OCI-LY7 (cell line): ENCODE data around the gene TPMT. TPM values are rescaled to one million over a fixed set of nuclear protein-coding genes. Genes with fewer than 3 reads are reported as not detected.

Source experiments
- BruUV-seq: library from RNA; stranded (reverse); fragments of 400-500 nt; replicated peaks from 2 replicates; lab custom pipeline; 2021; lab: Mats Ljungman, UMichigan
- CTCF ChIA-PET: fragments of 300-600 bp; sonication (Branson Sonifier 250); formaldehyde crosslinking; loops from one replicate; lab custom pipeline; 2022; ENCODE audit warnings: antibody characterized with exemption; ENCODE audit not compliant: unreplicated experiment; lab: Charles Lee
- POLR2A ChIA-PET: fragments of 300-600 bp; sonication (Branson Sonifier 250); formaldehyde crosslinking; loops from one replicate; lab custom pipeline; 2022; ENCODE audit warnings: antibody characterized with exemption; lab: Charles Lee
- DNase-seq: peaks from one replicate; pipeline ENCODE4 v3.0.0-alpha.2; 2015; ENCODE audit warnings: low spot score
- H2AFZ ChIP-seq: fragments of 200-600 bp; sonication (generic), shearing (Covaris generic); 2 replicates; pipeline ENCODE4 v1.6.1; 2014; ENCODE audit warnings: mild to moderate bottlenecking, antibody characterized with exemption, low read length, moderate library complexity
- H3K27ac ChIP-seq: fragments of 200-600 bp; sonication (generic); 2 replicates; pipeline ENCODE4 v1.5.1; 2014; ENCODE audit warnings: mixed run types, low read depth, mild to moderate bottlenecking, moderate library complexity, low read length, inconsistent platforms; ENCODE audit not compliant: poor library complexity, severe bottlenecking
- H3K36me3 ChIP-seq: fragments of 200-600 bp; sonication (generic); 2 replicates; pipeline ENCODE4 v1.6.1; 2014; ENCODE audit warnings: mild to moderate bottlenecking, antibody characterized with exemption, low read length, moderate library complexity, mixed read lengths; ENCODE audit not compliant: insufficient read depth
- H3K4me1 ChIP-seq: fragments of 200-600 bp; sonication (generic); 2 replicates; pipeline ENCODE4 v1.5.1; 2014; ENCODE audit warnings: mild to moderate bottlenecking, low read length; ENCODE audit not compliant: insufficient read depth, poor library complexity, severe bottlenecking
- H3K4me2 ChIP-seq: fragments of 200-600 bp; sonication (generic); 2 replicates; pipeline ENCODE4 v1.6.1; 2014; ENCODE audit warnings: mild to moderate bottlenecking, low read length
- H3K4me3 ChIP-seq: fragments of 200-600 bp; sonication (generic); 2 replicates; pipeline ENCODE4 v1.5.1; 2014; ENCODE audit warnings: mild to moderate bottlenecking, low read depth, low read length; ENCODE audit not compliant: poor library complexity, severe bottlenecking
- H3K79me2 ChIP-seq: fragments of 200-600 bp; sonication (generic); 2 replicates; pipeline ENCODE4 v1.6.1; 2016; ENCODE audit warnings: low read depth, mild to moderate bottlenecking, low read length, moderate library complexity, mixed read lengths; ENCODE audit not compliant: insufficient read depth
- H3K9me2 ChIP-seq: fragments of 200-600 bp; sonication (generic); 2 replicates; pipeline ENCODE4 v1.6.1; 2016; ENCODE audit warnings: mild to moderate bottlenecking, low read length, mixed read lengths; ENCODE audit not compliant: insufficient read depth
- H3K9me3 ChIP-seq: fragments of 200-600 bp; sonication (generic); 2 replicates; pipeline ENCODE4 v1.6.1; 2014; ENCODE audit warnings: mild to moderate bottlenecking, mixed run types, low read length, mixed read lengths
- H4K20me1 ChIP-seq: fragments of 200-600 bp; sonication (generic); 2 replicates; pipeline ENCODE4 v1.6.1; 2014; ENCODE audit warnings: mild to moderate bottlenecking, antibody characterized with exemption, low read length, moderate library complexity, mixed read lengths; ENCODE audit not compliant: insufficient read depth
- EZH2phosphoT487 ChIP-seq: fragments of 200-600 bp; sonication (generic); IDR thresholded peaks from 2 replicates; pipeline ENCODE4 v1.6.1; 2018; ENCODE audit warnings: low read depth, borderline replicate concordance, mild to moderate bottlenecking, mixed run types, antibody characterized with exemption, low read length, moderate library complexity, mixed read lengths
- intact Hi-C: fragments of 100-400 bp; cut with micrococcal nuclease; formaldehyde crosslinking; loops from one replicate; pipeline ENCODE4 v1.10.0; 2022; ENCODE audit not compliant: unreplicated experiment
- total RNA-seq, 2 experiments: library from RNA; depleted of rRNA in 1 of 2; stranded (reverse); fragments of >200 nt in 1 of 2; shearing (Covaris generic) in 1 of 2; gene quantifications; 2 replicates each; pipeline ENCODE4 v1.2.3, GENCODE V29; 2014 to 2022
- TF ChIP-seq, protein P1 (sequence below): fragments of 200-600 bp; sonication (generic); conservative IDR thresholded peaks from 2 replicates; pipeline ENCODE4 v1.5.1; 2014; ENCODE audit warnings: mild to moderate bottlenecking, antibody characterized with exemption, low read length, moderate library complexity, mixed read lengths

Gene TPMT
- total RNA-seq, 2 experiments from 2014 or later: 6.0 to 8.4 TPM

DNA sequence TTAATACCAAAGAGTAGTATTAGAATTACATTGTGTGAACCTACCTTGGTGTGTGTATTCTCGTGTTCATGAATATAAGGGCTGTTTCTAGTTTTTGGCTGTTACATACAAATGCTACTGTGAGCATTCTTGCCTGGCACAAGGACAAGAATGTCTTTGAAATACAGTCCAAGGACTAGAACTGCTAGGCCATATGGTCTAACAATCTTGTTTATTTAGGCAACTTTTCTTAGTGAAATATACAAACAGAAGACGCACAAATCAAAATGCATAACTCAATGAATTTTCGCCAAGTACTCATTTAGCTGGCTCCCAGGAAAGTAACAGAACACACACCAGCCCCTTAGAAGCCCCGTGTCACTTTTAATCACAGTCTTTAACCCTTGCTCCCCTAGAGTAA lies 28.9 kb upstream of the TPMT start:
- POLR2A ChIA-PET: interaction anchor here (0.6 kb wide), 2 partner anchors 34 to 91 kb away, joined by 3 read pairs; no protein-coding TSS in a partner anchor
- intact Hi-C loops: no loop called here

DNA sequence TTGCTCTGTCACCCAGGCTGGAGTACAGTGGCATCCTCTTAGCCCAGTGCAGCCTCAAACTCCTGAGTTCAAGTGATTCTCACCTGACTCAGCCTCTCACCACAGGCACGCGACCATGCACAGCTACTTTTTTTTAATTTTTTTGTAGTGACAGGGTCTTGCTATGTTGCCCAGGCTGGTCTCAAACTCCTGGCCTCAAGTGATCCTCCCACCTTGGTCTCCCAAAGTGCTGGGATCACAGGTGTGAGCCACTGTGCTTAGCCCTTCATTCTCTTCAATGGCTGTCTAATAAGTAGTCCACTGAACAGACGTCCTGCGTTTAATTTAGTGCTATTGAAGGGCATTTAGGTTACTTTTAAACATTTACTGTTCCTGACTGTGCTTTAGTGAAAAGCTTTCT lies 27.7 kb upstream of the TPMT start:
- Histone ChIP-seq H4K20me1 (no peaks in the 10 kb centered on the region), H3K4me3 (no peak overlapping the region), H3K4me1 (peaks cover 4% of the 10 kb centered on the region), H2AFZ (no peak overlapping the region), H3K36me3 (peaks cover 74% of the 10 kb centered on the region), H3K79me2 (peaks cover 7% of the 10 kb centered on the region; the same call in 1 of the 2 replicates), H3K4me2 (no peak overlapping the region), H3K27ac (no peak overlapping the region), H3K9me3 (no peaks in the 10 kb centered on the region), H3K9me2 (no peaks in the 10 kb centered on the region)
- ChIA-PET CTCF (no interaction called here), POLR2A (interaction anchor here (0.6 kb wide), 1 partner anchor 26 kb away, joined by 3 read pairs; no protein-coding TSS in a partner anchor)
- no TSS peak for BruUV-seq
- intact Hi-C loops: no loop called here
- no peak for TF ChIP-seq EZH2phosphoT487
- TF ChIP-seq, protein P1, sequence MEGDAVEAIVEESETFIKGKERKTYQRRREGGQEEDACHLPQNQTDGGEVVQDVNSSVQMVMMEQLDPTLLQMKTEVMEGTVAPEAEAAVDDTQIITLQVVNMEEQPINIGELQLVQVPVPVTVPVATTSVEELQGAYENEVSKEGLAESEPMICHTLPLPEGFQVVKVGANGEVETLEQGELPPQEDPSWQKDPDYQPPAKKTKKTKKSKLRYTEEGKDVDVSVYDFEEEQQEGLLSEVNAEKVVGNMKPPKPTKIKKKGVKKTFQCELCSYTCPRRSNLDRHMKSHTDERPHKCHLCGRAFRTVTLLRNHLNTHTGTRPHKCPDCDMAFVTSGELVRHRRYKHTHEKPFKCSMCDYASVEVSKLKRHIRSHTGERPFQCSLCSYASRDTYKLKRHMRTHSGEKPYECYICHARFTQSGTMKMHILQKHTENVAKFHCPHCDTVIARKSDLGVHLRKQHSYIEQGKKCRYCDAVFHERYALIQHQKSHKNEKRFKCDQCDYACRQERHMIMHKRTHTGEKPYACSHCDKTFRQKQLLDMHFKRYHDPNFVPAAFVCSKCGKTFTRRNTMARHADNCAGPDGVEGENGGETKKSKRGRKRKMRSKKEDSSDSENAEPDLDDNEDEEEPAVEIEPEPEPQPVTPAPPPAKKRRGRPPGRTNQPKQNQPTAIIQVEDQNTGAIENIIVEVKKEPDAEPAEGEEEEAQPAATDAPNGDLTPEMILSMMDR: no peak
- DNase-seq: no peak

More for the DNA sequence above, 28.9 kb upstream of the TPMT start:
- no peaks in the 10 kb centered on the region for H3K9me3 ChIP-seq
- DNase-seq: no peak
- no TSS peak for BruUV-seq
- no peak overlapping the region for H2AFZ ChIP-seq
- peaks cover 69% of the 10 kb centered on the region for H3K36me3 ChIP-seq
- CTCF ChIA-PET: interaction anchor here (0.6 kb wide), 1 partner anchor 17 kb away, joined by 3 read pairs; no protein-coding TSS in a partner anchor
- H4K20me1 ChIP-seq: no peaks in the 10 kb centered on the region
- no peak overlapping the region for H3K4me2 ChIP-seq
- H3K79me2 ChIP-seq: 0 out of 2 replicates have a peak, but pooled peaks cover 3% of the 10 kb centered on the region
- H3K27ac ChIP-seq: no peak overlapping the region
- no peak for TF ChIP-seq EZH2phosphoT487
- TF ChIP-seq, protein P1: no peak
- no peaks in the 10 kb centered on the region for H3K9me2 ChIP-seq
- no peak overlapping the region for H3K4me3 ChIP-seq
- peaks cover 4% of the 10 kb centered on the region for H3K4me1 ChIP-seq

DNA sequence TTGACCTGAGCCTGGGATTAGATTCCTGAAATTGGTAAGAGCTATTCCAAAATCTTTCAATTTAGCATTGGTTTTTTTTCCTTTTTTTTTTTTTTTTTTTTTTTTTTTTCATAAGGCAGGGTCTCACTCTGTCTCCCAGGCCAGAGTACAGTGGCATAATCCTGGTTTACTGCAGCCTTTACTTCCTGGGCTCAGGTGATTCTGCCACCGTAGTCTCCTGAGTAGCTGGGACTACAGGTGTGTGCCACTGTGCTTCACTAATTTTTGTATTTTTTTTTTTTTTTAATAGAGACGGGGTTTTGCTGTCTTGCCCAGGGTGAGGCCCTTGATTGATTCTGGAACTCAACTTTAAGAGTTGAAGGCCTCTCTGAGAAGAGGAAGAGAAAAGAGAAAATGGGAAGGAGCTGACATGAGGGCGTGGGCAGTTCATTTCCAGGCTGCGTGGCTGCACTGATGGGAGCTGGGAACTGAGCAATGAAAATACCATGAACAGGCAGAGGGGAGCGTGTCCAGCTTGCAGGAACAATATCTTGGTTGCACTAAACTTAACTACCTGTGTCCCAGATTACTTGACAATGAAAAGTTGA lies 25.0 kb upstream of the TPMT start:
- ChIA-PET POLR2A (interaction anchor here (0.6 to 0.9 kb wide), 6 partner anchors 12 to 1580 kb away, joined by 3 to 4 read pairs (median 4); no protein-coding TSS in a partner anchor), CTCF (no interaction called here)
- no peaks in the 10 kb centered on the region for H3K9me2 ChIP-seq
- no peak overlapping the region for H3K27ac ChIP-seq
- no TSS peak for BruUV-seq
- intact Hi-C loops: no loop called here
- H4K20me1 ChIP-seq: no peaks in the 10 kb centered on the region
- no peak overlapping the region for H3K4me2 ChIP-seq
- H3K4me3 ChIP-seq: no peak overlapping the region
- H3K9me3 ChIP-seq: no peaks in the 10 kb centered on the region
- H2AFZ ChIP-seq: no peak overlapping the region
- DNase-seq: no peak
- peaks cover 74% of the 10 kb centered on the region for H3K36me3 ChIP-seq
- peaks cover 8% of the 10 kb centered on the region; the same call in 1 of the 2 replicates for H3K79me2 ChIP-seq
- H3K4me1 ChIP-seq: no peaks in the 10 kb centered on the region
- no peak for TF ChIP-seq EZH2phosphoT487
